ENCODE measurements around the gene HOTAIR. TPM values are rescaled to one million over a fixed set of nuclear protein-coding genes. Genes with fewer than 3 reads are reported as not detected.

The HOTAIR gene
- total RNA-seq, 1 experiment from 2014 or later, result not detected

DNA sequence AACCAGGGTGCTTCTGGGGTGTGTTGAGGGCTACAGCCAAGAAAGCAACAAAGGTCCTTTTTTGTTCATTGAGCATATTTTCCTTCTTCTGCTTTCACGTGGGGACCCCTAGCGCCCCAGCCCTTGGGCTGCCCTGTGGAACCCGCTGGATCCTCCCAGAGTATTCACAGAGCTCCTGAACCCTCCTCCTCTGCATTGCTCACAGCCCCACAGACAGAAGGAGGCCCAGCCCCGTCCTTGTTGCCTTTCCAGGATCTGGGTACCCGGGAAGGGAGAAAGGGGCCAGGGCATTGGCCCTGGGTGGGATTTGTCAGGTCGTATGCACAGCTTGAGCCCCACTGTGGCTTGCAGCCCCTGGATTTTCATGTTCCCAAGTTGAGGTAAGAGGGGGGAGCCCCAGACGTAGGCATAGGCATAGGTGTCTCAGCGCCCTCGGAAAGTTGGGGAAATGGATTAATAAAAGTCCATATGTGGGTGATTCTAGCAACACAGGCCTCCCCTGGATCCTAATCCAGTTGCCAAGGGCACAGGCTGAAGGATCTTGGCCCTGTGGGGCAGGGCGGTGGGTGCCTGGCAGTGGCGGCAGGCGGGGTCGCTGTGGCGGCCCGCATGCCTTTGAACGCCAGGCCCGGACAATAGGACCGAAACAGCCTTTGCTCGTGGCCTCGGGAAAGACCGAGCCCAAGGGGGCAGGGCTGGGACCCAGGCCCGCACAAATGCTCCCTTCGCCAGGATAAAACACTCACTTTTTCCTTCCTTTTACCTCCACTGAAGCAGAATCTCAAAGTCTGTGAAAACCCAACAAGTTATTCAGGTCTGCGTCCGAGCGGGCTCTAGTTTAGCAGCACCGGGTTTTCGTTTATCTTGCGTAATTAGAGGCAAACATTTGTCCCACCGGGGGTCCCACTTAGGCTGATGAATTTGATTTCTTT lies 7.1 kb upstream of the HOTAIR start:
- Mint-ChIP-seq H3K4me1 (ENCODE audit: low read depth, unreplicated experiment) (peaks cover 8% of the 10 kb centered on the region), H3K9me3 (ENCODE audit: low read depth, unreplicated experiment) (no peaks in the 10 kb centered on the region), H3K36me3 (ENCODE audit: insufficient read depth, unreplicated experiment) (peaks cover 28% of the 10 kb centered on the region), H3K4me3 (ENCODE audit: low read depth, unreplicated experiment) (no peak overlapping the region), H3K27ac (ENCODE audit: unreplicated experiment) (no peak overlapping the region), H3K27me3 (ENCODE audit: unreplicated experiment) (peaks cover 80% of the 10 kb centered on the region)
- BruUV-seq (replicated peaks), result no TSS peak
- CTCF ChIA-PET, result no interaction called here
- TF ChIP-seq, protein P1, sequence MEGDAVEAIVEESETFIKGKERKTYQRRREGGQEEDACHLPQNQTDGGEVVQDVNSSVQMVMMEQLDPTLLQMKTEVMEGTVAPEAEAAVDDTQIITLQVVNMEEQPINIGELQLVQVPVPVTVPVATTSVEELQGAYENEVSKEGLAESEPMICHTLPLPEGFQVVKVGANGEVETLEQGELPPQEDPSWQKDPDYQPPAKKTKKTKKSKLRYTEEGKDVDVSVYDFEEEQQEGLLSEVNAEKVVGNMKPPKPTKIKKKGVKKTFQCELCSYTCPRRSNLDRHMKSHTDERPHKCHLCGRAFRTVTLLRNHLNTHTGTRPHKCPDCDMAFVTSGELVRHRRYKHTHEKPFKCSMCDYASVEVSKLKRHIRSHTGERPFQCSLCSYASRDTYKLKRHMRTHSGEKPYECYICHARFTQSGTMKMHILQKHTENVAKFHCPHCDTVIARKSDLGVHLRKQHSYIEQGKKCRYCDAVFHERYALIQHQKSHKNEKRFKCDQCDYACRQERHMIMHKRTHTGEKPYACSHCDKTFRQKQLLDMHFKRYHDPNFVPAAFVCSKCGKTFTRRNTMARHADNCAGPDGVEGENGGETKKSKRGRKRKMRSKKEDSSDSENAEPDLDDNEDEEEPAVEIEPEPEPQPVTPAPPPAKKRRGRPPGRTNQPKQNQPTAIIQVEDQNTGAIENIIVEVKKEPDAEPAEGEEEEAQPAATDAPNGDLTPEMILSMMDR (IDR thresholded peaks at IDR 0.05; ENCODE audit: unreplicated experiment), result no peak
- intact Hi-C loops (cut with micrococcal nuclease; ENCODE audit: unreplicated experiment), result no loop called here
- DNase-seq, result no peak

DNA sequence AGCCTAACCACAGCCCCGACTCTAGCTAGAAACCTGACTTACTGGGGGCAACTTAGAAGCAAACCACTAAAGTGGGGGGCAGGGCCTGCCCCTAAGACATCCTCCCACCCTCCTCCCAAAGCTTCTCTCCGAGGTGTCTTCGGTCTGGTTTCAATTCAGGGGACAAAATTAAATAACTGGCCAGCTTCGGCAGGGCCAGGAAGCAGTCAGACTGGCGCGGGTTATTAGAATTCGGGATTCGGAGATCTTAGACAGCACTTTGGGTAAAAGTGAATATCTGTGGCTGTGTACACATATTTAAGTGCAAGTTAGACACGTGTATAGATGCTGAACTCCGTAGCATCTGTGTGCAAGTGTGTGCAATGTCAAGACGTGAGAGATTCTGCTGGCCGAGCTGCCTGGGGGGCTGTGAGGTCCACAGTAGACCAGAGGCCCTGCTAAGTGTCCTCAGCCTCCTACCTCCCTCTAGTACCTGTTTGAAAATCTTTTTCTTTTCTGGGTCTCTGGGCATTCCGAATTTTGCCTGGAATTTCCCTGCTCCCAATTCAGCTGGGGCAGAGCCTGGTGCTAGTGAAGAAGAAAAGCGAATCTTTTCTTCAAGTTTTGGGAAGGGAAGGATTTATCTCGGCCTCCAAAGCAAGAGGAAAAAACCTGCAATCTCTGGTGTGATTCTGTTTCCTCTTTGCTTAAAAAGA lies 6.2 kb upstream of the HOTAIR start:
- Mint-ChIP-seq H3K4me3 (ENCODE audit: low read depth, unreplicated experiment) (no peak overlapping the region), H3K9me3 (ENCODE audit: low read depth, unreplicated experiment) (no peaks in the 10 kb centered on the region), H3K4me1 (ENCODE audit: low read depth, unreplicated experiment) (peaks cover 8% of the 10 kb centered on the region), H3K27me3 (ENCODE audit: unreplicated experiment) (peaks cover 76% of the 10 kb centered on the region), H3K27ac (ENCODE audit: unreplicated experiment) (no peak overlapping the region), H3K36me3 (ENCODE audit: insufficient read depth, unreplicated experiment) (peaks cover 23% of the 10 kb centered on the region)
- intact Hi-C loops (cut with micrococcal nuclease; ENCODE audit: unreplicated experiment), result no loop called here
- BruUV-seq (replicated peaks), result no TSS peak
- CTCF ChIA-PET, result no interaction called here
- DNase-seq, result no peak
- TF ChIP-seq, protein P1 (IDR thresholded peaks at IDR 0.05; ENCODE audit: unreplicated experiment), result no peak

DNA sequence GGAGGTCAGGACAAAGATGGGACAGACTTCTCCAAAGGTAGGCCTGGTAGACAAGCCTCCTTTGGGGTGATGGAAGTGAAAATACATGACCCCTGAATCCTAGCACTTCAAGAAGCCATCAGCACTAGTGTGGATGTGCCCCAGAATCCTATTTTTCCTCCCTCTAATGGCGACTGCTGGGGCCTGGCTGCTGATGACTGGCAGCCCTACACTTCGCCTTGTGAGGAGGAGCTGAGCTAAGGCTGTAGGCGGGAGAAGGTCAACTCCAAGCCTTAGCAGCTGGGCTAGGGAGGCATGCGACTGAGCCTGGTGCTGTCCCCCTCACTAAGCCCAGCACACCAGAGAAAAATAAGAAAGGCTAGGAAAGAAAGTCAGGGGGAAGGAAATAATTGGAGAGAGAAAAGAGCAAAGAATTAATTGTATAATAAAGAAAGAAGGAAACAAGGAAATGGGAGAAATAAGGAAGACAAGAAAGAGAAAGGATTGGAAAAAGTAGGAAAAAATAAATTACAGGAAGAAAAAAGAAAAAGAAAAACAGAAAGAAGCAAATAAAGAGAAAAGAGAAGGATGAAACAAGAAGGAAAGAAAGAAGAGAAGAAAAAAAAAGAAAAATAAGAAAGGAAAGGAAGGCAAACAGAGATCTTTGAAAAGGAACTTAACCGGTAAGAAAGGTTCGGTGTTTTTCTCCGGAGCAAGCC lies 5.5 kb upstream of the HOTAIR start:
- Mint-ChIP-seq H3K27ac (ENCODE audit: unreplicated experiment) (no peak overlapping the region), H3K9me3 (ENCODE audit: low read depth, unreplicated experiment) (no peaks in the 10 kb centered on the region), H3K27me3 (ENCODE audit: unreplicated experiment) (peaks cover 76% of the 10 kb centered on the region), H3K4me1 (ENCODE audit: low read depth, unreplicated experiment) (peaks cover 8% of the 10 kb centered on the region), H3K4me3 (ENCODE audit: low read depth, unreplicated experiment) (no peak overlapping the region), H3K36me3 (ENCODE audit: insufficient read depth, unreplicated experiment) (peaks cover 16% of the 10 kb centered on the region)
- intact Hi-C loops (cut with micrococcal nuclease; ENCODE audit: unreplicated experiment), result no loop called here
- no TSS peak for BruUV-seq (replicated peaks)
- TF ChIP-seq, protein P1 (IDR thresholded peaks at IDR 0.05; ENCODE audit: unreplicated experiment), result no peak
- CTCF ChIA-PET, result no interaction called here
- no peak for DNase-seq

DNA sequence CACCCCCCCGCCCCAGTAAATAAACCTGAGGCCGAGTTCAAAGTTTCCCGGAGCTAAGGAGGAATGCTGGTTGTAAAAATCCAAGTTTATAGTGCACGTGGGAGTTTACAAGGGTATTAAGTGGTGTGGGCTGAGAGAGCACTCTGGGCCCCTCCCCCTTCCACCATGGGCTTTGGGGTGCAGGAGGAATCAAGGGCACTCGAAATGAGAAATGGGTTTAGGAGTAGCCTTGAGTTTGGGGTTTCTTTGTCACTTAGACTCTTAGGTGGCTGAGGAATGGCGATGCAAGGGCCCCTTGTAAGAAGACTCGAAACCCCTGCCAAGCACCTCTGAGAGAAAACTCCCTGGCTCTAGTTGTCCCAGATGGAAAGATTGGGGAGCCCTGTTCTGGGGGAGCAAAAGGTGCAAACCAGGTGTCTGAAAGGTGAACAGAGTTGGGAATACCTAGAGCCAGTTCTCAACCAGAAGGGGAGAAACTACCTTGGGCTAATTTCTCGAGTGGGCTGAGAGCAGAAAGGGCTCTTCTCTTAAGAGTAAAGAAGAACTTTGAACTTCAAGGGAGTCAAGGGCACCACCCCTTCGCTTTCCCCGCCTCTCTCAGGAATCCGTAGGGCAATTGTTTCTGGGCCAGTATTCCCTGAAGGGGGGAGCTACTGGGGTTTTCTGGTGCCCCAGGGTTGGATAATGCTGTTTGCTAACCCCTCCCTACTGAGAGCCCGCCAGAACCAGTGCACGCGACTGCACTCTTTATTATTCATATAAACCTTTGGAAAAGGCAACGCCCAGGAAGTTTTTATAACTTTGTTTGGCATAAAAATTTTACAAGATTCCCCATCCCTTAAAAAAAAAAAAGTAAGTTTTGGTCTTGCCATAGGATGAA lies 4.0 kb upstream of the HOTAIR start:
- H3K4me3 Mint-ChIP-seq (ENCODE audit: low read depth, unreplicated experiment), result peak overlapping the region; percentile 16
- peaks cover 13% of the 10 kb centered on the region for H3K36me3 Mint-ChIP-seq (ENCODE audit: insufficient read depth, unreplicated experiment)
- DNase-seq, result no peak
- H3K27ac Mint-ChIP-seq (ENCODE audit: unreplicated experiment), result no peak overlapping the region
- no peaks in the 10 kb centered on the region for H3K9me3 Mint-ChIP-seq (ENCODE audit: low read depth, unreplicated experiment)
- intact Hi-C loops (cut with micrococcal nuclease; ENCODE audit: unreplicated experiment), result no loop called here
- CTCF ChIA-PET, result interaction anchor here (0.5 kb wide), 1 partner anchor 197 kb away, joined by 3 read pairs; no protein-coding TSS in a partner anchor
- BruUV-seq (replicated peaks), result no TSS peak
- H3K4me1 Mint-ChIP-seq (ENCODE audit: low read depth, unreplicated experiment), result peaks cover 8% of the 10 kb centered on the region
- peaks cover 76% of the 10 kb centered on the region for H3K27me3 Mint-ChIP-seq (ENCODE audit: unreplicated experiment)
- TF ChIP-seq, protein P1 (IDR thresholded peaks at IDR 0.05; ENCODE audit: unreplicated experiment), result no peak

All from Calu3 (cell line).